ENCODE measurements around the gene THEMIS.

DNA sequence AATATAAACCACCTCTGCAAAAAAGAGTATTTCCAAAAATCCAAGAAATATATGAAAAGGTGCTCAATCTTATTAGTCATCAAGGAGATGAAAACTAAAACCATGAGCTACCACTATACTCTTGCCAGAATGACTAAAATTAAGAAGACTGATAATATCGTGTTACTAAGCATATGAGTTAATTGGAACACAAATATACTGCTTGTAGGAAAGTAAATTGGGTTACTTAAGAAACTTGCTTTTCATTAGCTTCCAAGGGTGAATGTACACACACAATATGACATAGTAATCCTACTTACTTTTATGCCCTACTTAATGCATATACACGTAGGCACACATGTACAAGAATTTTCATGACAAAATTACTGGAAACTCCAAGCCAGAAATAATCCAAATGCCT lies 3.4 kb downstream of the THEMIS start:
- TF ChIP-seq, protein P1, sequence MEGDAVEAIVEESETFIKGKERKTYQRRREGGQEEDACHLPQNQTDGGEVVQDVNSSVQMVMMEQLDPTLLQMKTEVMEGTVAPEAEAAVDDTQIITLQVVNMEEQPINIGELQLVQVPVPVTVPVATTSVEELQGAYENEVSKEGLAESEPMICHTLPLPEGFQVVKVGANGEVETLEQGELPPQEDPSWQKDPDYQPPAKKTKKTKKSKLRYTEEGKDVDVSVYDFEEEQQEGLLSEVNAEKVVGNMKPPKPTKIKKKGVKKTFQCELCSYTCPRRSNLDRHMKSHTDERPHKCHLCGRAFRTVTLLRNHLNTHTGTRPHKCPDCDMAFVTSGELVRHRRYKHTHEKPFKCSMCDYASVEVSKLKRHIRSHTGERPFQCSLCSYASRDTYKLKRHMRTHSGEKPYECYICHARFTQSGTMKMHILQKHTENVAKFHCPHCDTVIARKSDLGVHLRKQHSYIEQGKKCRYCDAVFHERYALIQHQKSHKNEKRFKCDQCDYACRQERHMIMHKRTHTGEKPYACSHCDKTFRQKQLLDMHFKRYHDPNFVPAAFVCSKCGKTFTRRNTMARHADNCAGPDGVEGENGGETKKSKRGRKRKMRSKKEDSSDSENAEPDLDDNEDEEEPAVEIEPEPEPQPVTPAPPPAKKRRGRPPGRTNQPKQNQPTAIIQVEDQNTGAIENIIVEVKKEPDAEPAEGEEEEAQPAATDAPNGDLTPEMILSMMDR (IDR thresholded peaks at IDR 0.05; ENCODE audit: poor library complexity), result no peak
- TF ChIP-seq EZH2 (IDR thresholded peaks at IDR 0.05; ENCODE audit: borderline replicate concordance) (no peak), EZH2phosphoT487 (IDR thresholded peaks at IDR 0.05; ENCODE audit: low read depth, severe bottlenecking, unreplicated experiment) (no peak)

All from hepatocyte (in vitro differentiated cells).